A549 (cell line): ENCODE data around the gene ARHGAP28.

Experiments
- EP300 ChIP-seq, 2 experiments: fragments of >200 bp; sonication (Bioruptor Twin); formaldehyde crosslinking; IDR thresholded peaks; 2 replicates in 1 of 2; 3 replicates in 1 of 2; pipeline ENCODE4 v1.6.1; 2016 to 2017
- HOXA7 ChIP-seq: fragments of 250-450 bp; sonication (Bioruptor Pico); IDR thresholded peaks from 2 replicates; pipeline ENCODE4 v1.5.0; 2020; ENCODE audit warnings: mild to moderate bottlenecking, moderate library complexity
- JUN ChIP-seq, 2 experiments: fragments of >200 bp; sonication (Bioruptor Twin); formaldehyde crosslinking; IDR thresholded peaks; 2 replicates in 1 of 2; 3 replicates in 1 of 2; pipeline ENCODE4 v1.6.1; 2016 to 2017
- PBX3 ChIP-seq: IDR thresholded peaks from 2 replicates; pipeline ENCODE4 v1.6.1; 2012
- POLR2A ChIP-seq: IDR thresholded peaks from 2 replicates; pipeline ENCODE4 v1.6.1; 2012; ENCODE audit warnings: mild to moderate bottlenecking, low read length
- TF ChIP-seq, protein P1 (sequence below): fragments of >200 bp; sonication (Bioruptor Twin); formaldehyde crosslinking; IDR thresholded peaks from 3 replicates; pipeline ENCODE4 v1.5.1; 2016

DNA sequence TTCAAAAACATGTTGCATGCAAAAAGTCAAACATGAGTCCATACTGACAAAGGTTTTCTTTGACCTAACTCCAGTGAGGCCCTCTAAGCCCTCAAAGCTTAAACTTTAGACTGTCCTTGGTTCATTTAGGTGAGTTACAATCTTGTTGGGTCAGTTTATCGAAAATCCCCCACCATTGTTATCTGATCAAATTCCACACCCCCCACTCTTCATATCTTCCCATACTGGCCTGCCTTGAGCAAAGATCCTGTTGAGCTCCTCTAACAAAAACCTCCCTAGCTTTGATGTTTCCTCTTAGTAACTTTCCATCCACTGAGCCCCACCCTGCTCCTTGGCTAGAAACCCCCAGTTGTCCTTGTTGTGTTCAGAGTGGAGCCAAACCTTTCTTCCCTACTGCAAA lies 193.7 kb downstream of the ARHGAP28 start:
- TF ChIP-seq POLR2A, result no peak
- TF ChIP-seq, protein P1, sequence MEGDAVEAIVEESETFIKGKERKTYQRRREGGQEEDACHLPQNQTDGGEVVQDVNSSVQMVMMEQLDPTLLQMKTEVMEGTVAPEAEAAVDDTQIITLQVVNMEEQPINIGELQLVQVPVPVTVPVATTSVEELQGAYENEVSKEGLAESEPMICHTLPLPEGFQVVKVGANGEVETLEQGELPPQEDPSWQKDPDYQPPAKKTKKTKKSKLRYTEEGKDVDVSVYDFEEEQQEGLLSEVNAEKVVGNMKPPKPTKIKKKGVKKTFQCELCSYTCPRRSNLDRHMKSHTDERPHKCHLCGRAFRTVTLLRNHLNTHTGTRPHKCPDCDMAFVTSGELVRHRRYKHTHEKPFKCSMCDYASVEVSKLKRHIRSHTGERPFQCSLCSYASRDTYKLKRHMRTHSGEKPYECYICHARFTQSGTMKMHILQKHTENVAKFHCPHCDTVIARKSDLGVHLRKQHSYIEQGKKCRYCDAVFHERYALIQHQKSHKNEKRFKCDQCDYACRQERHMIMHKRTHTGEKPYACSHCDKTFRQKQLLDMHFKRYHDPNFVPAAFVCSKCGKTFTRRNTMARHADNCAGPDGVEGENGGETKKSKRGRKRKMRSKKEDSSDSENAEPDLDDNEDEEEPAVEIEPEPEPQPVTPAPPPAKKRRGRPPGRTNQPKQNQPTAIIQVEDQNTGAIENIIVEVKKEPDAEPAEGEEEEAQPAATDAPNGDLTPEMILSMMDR, result no peak
- TF ChIP-seq HOXA7, result no peak
- TF ChIP-seq JUN (IDR thresholded peaks at IDR 0.05), result no peak
- no peak for TF ChIP-seq PBX3
- no peak for TF ChIP-seq EP300 (IDR thresholded peaks at IDR 0.05)
